Neural progenitor cell (in vitro differentiated cells): ENCODE measurements around the gene CORO7. TPM values are rescaled to one million over a fixed set of nuclear protein-coding genes. Genes with fewer than 3 reads are reported as not detected.
A peak's percentile ranks its signal among the peaks of the same experiment; 100 is the strongest.

Experiments
- DNase-seq: peaks from one replicate; pipeline ENCODE4 v3.0.0-alpha.2; 2016; ENCODE audit warnings: low spot score
- H2AFZ ChIP-seq: fragments of 200-600 bp; sonication (generic); replicated peaks from 2 replicates; pipeline ENCODE4 v1.6.1; 2016; ENCODE audit warnings: antibody characterized with exemption
- H3F3A ChIP-seq: fragments of 200-600 bp; sonication (generic); 2 replicates; pipeline ENCODE4 v1.6.1; 2016; ENCODE audit warnings: antibody characterized with exemption, low read depth
- H3K27ac ChIP-seq: fragments of 200-600 bp; sonication (generic); 2 replicates; pipeline ENCODE4 v1.5.1; 2016; ENCODE audit warnings: mild to moderate bottlenecking
- H3K27me3 ChIP-seq: fragments of 200-600 bp; sonication (generic); 2 replicates; pipeline ENCODE4 v1.6.1; 2016; ENCODE audit warnings: mild to moderate bottlenecking, moderate library complexity
- H3K36me3 ChIP-seq: fragments of 200-600 bp; sonication (generic); 2 replicates; pipeline ENCODE4 v1.5.1; 2016
- H3K4me1 ChIP-seq: fragments of 200-600 bp; sonication (generic); 2 replicates; pipeline ENCODE4 v1.6.1; 2016; ENCODE audit warnings: mixed run types
- H3K4me2 ChIP-seq: fragments of 200-600 bp; sonication (generic); 2 replicates; pipeline ENCODE4 v1.6.1; 2016
- H3K4me3 ChIP-seq: fragments of 200-600 bp; sonication (generic); 2 replicates; pipeline ENCODE4 v1.5.1; 2016
- H3K79me2 ChIP-seq: fragments of 200-600 bp; sonication (generic); 2 replicates; pipeline ENCODE4 v1.6.1; 2016; ENCODE audit warnings: low read depth
- H3K9ac ChIP-seq: fragments of 200-600 bp; sonication (generic); 2 replicates; pipeline ENCODE4 v1.6.1; 2016
- H3K9me3 ChIP-seq: fragments of 200-600 bp; sonication (generic); 2 replicates; pipeline ENCODE4 v1.5.1; 2016; ENCODE audit warnings: low read depth
- H4K20me1 ChIP-seq: fragments of 200-600 bp; sonication (generic); 2 replicates; pipeline ENCODE4 v1.6.1; 2016; ENCODE audit warnings: low read depth
- H3K27ac Mint-ChIP-seq: 3 replicates; pipeline ENCODE4 v1.8.0; 2021; ENCODE audit warnings: mixed read lengths
- H3K27me3 Mint-ChIP-seq: 2 replicates; pipeline ENCODE4 v1.8.0; 2022; ENCODE audit warnings: low read depth, mild to moderate bottlenecking, inconsistent platforms, moderate library complexity, mixed read lengths; ENCODE audit not compliant: insufficient read depth
- H3K36me3 Mint-ChIP-seq: 3 replicates; pipeline ENCODE4 v1.8.0; 2021; ENCODE audit warnings: mixed read lengths
- H3K4me1 Mint-ChIP-seq: 3 replicates; pipeline ENCODE4 v1.8.0; 2021; ENCODE audit warnings: mixed read lengths
- H3K4me3 Mint-ChIP-seq: 3 replicates; pipeline ENCODE4 v1.8.0; 2021; ENCODE audit warnings: mild to moderate bottlenecking, moderate library complexity, mixed read lengths
- H3K9me3 Mint-ChIP-seq: 3 replicates; pipeline ENCODE4 v1.8.0; 2020; ENCODE audit warnings: mixed read lengths
- CTCF ChIP-seq: fragments of 200-600 bp; sonication (generic); IDR thresholded peaks from 2 replicates; pipeline ENCODE4 v1.5.1; 2017; ENCODE audit warnings: antibody characterized with exemption, mild to moderate bottlenecking
- EZH2 ChIP-seq: fragments of 200-600 bp; sonication (generic); IDR thresholded peaks from 2 replicates; pipeline ENCODE4 v1.6.1; 2017; ENCODE audit warnings: antibody characterized with exemption, mild to moderate bottlenecking, moderate library complexity
- EZH2phosphoT487 ChIP-seq: fragments of 200-600 bp; sonication (generic); IDR thresholded peaks from 2 replicates; pipeline ENCODE4 v1.6.1; 2017; ENCODE audit warnings: antibody characterized with exemption
- total RNA-seq: library from RNA; depleted of rRNA; stranded (reverse); fragments of >200 nt; gene quantifications from 2 replicates; pipeline ENCODE4 v1.2.3, GENCODE V29; 2015; ENCODE audit warnings: low replicate concordance

The CORO7 gene
- total RNA-seq, 1 donor from 2014 or later, result 6.8 TPM

- no peak for DNase-seq
- no peaks in the 10 kb centered on the region for H3K9me3 Mint-ChIP-seq
- no peak overlapping the region for H3K27ac ChIP-seq
- H3K79me2 ChIP-seq, result peaks cover 22% of the 10 kb centered on the region
- H3K4me2 ChIP-seq, result no peak overlapping the region
- peaks cover 85% of the 10 kb centered on the region for H4K20me1 ChIP-seq
- no peak overlapping the region for H2AFZ ChIP-seq
- peaks cover 31% of the 10 kb centered on the region for H3F3A ChIP-seq
- no peaks in the 10 kb centered on the region for H3K27me3 Mint-ChIP-seq
- no peak overlapping the region for H3K4me3 ChIP-seq
- H3K36me3 Mint-ChIP-seq, result no peaks in the 10 kb centered on the region
- TF ChIP-seq EZH2phosphoT487, result no peak
- no peak for TF ChIP-seq EZH2
- no peak for TF ChIP-seq CTCF
- H3K4me1 Mint-ChIP-seq, result peaks cover 27% of the 10 kb centered on the region
- H3K4me1 ChIP-seq, result peaks cover 12% of the 10 kb centered on the region
- H3K36me3 ChIP-seq, result no peaks in the 10 kb centered on the region
- no peaks in the 10 kb centered on the region for H3K27me3 ChIP-seq
- H3K27ac Mint-ChIP-seq, result no peak overlapping the region
- H3K9ac ChIP-seq, result no peak overlapping the region
- H3K4me3 Mint-ChIP-seq, result no peak overlapping the region
- no peaks in the 10 kb centered on the region for H3K9me3 ChIP-seq
These were observed 91.1 kb downstream of the CORO7 start for GRCh38 chr16:4325253-4325758.

- H3K4me3 Mint-ChIP-seq, result peak overlapping the region; percentile 48
These were observed 91.7 kb downstream of the CORO7 start for GRCh38 chr16:4324492-4325252.

GRCh38 chr16:4323845-4324488, 92.4 kb downstream of the CORO7 start:
- no peak overlapping the region for H3K4me2 ChIP-seq
- no peak overlapping the region for H3K4me3 ChIP-seq
- H2AFZ ChIP-seq, result no peak overlapping the region
- peaks cover 26% of the 10 kb centered on the region for H3K4me1 Mint-ChIP-seq
- no peaks in the 10 kb centered on the region for H3K9me3 Mint-ChIP-seq
- H3K9ac ChIP-seq, result no peak overlapping the region
- H3K36me3 Mint-ChIP-seq, result no peaks in the 10 kb centered on the region
- H3K79me2 ChIP-seq, result peaks cover 23% of the 10 kb centered on the region
- peak overlapping the region; percentile 66 for H3K27ac Mint-ChIP-seq
- H3K4me3 Mint-ChIP-seq, result peak overlapping the region; percentile 48
- peaks cover 15% of the 10 kb centered on the region for H3K4me1 ChIP-seq
- H3K9me3 ChIP-seq, result no peaks in the 10 kb centered on the region
- TF ChIP-seq EZH2phosphoT487, result no peak
- no peak for TF ChIP-seq CTCF
- no peak for TF ChIP-seq EZH2
- H3K27me3 Mint-ChIP-seq, result no peaks in the 10 kb centered on the region
- peak overlapping the region; percentile 20 for H3K27ac ChIP-seq
- no peaks in the 10 kb centered on the region for H3K36me3 ChIP-seq
- peaks cover 31% of the 10 kb centered on the region for H3F3A ChIP-seq
- H3K27me3 ChIP-seq, result no peaks in the 10 kb centered on the region
- peaks cover 86% of the 10 kb centered on the region for H4K20me1 ChIP-seq
- DNase-seq, result peak; percentile 74

More at GRCh38 chr16:4324492-4325252, 91.7 kb downstream of the CORO7 start:
- Histone ChIP-seq H3K4me1 (peaks cover 12% of the 10 kb centered on the region), H3K4me2 (no peak overlapping the region), H3K9ac (no peak overlapping the region), H4K20me1 (peaks cover 86% of the 10 kb centered on the region), H3K9me3 (no peaks in the 10 kb centered on the region), H2AFZ (no peak overlapping the region), H3K36me3 (no peaks in the 10 kb centered on the region), H3K4me3 (no peak overlapping the region), H3F3A (peaks cover 31% of the 10 kb centered on the region), H3K79me2 (peaks cover 23% of the 10 kb centered on the region), H3K27me3 (no peaks in the 10 kb centered on the region), H3K27ac (no peak overlapping the region)
- no peak for DNase-seq
- no peak for TF ChIP-seq EZH2phosphoT487
- TF ChIP-seq CTCF, result no peak
- TF ChIP-seq EZH2, result no peak
- Mint-ChIP-seq H3K4me1 (peaks cover 25% of the 10 kb centered on the region), H3K27me3 (no peaks in the 10 kb centered on the region), H3K27ac (peak overlapping the region; percentile 66), H3K9me3 (no peaks in the 10 kb centered on the region), H3K36me3 (no peaks in the 10 kb centered on the region)
